Heart right ventricle (tissue), 16 donors: ENCODE data around the gene ASIC3. TPM values are rescaled to one million over a fixed set of nuclear protein-coding genes. Genes with fewer than 3 reads are reported as not detected.

Source experiments
- ATAC-seq, 8 donors: fragments of 200-7000 bp; cut with Tn5 transposase; one replicate each; pipeline ENCODE4 v1.9.1; 2020; ENCODE audit warnings: mild to moderate bottlenecking in 8 of 8, moderate library complexity in 8 of 8, moderate number of reproducible peaks in 1 of 8
- DNase-seq, 2 donors: peaks; one replicate each; pipeline ENCODE4 v3.0.0-alpha.2; 2020
- H3K27ac ChIP-seq, 10 donors: fragments of 200-600 bp; sonication (generic) in 2 of 10; one replicate each; pipeline versions ENCODE4 v1.5.0 to v1.8.0; 2020 to 2022; ENCODE audit warnings: mild to moderate bottlenecking in 3 of 10
- H3K27me3 ChIP-seq, 7 donors: fragments of 200-600 bp; one replicate each; pipeline ENCODE4 v1.8.0; 2021 to 2022; ENCODE audit warnings: mild to moderate bottlenecking in 2 of 7
- H3K36me3 ChIP-seq, 9 donors: fragments of 200-600 bp; sonication (generic) in 1 of 9; one replicate each; pipeline versions ENCODE4 v1.5.0 to v1.8.0; 2020 to 2022; ENCODE audit warnings: mild to moderate bottlenecking in 2 of 9
- H3K4me1 ChIP-seq, 9 donors: fragments of 200-600 bp; sonication (generic) in 1 of 9; one replicate each; pipeline versions ENCODE4 v1.5.0 to v1.8.0; 2020 to 2022; ENCODE audit warnings: mild to moderate bottlenecking in 4 of 9
- H3K4me3 ChIP-seq, 10 donors: fragments of 200-600 bp; sonication (generic) in 2 of 10; one replicate each; pipeline versions ENCODE4 v1.5.0 to v1.8.0; 2020 to 2022; ENCODE audit warnings: mild to moderate bottlenecking in 7 of 10, moderate library complexity in 2 of 10
- H3K9me3 ChIP-seq, 11 donors: fragments of 200-600 bp in 10 of 11; sonication (generic) in 2 of 11; one replicate each; pipeline versions ENCODE4 v1.5.0 to v1.8.0; 2013 to 2022; ENCODE audit warnings: mild to moderate bottlenecking in 2 of 11, control low read depth in 1 of 11, moderate library complexity in 1 of 11
- WGBS, 2 donors: extraction: QIAGEN DNeasy Blood & Tissue Kit; methylation state at CpG; one replicate each; pipeline ENCODE4 v1.1.7; 2013; ENCODE audit warnings: inconsistent platforms in 1 of 2; 5-methylcytosine and 5-hydroxymethylcytosine counted together
- intact Hi-C, 10 donors: fragments of 100-400 bp; cut with DNase I; formaldehyde crosslinking; loops; one replicate each; pipeline versions ENCODE4 v1.11.1 to v1.14.2; 2022
- polyA plus RNA-seq, 2 donors: library from polyadenylated mRNA; stranded (reverse); fragments of 200-250 nt; gene quantifications; one replicate each; pipeline ENCODE4 v1.2.3, GENCODE V29; 2013
- total RNA-seq, 10 donors: library from RNA; stranded (reverse); fragmentation: NEBNext Ultra II Directional in 3 of 10; extraction: Animal tissue kit (Norgen Biotek cat#: 25700) in 3 of 10; gene quantifications; one replicate each; pipeline versions ENCODE4 v1.2.1 to v1.2.4, GENCODE V29; 2021 to 2023
- TF ChIP-seq, protein P1 (sequence below), 9 donors: fragments of 200-600 bp; sonication (generic) in 2 of 9; IDR thresholded peaks; one replicate each; pipeline versions ENCODE4 v1.5.0 to v1.8.0; 2021 to 2022; ENCODE audit warnings: antibody characterized with exemption in 9 of 9, mild to moderate bottlenecking in 5 of 9, moderate library complexity in 1 of 9
- donor health status: Arrhythmogenic right ventricular cardiomyopathy.
- donor health status: ischemic (EF 13 %, LVEDD 7.1; RV severe dilation, severe dysfunction).
- donor health status: healthy with polysubstance abuse.
- donor health status: DM: no; HTN: yes; CAD: no.
- donor health status: DM: no; HTN: no; CAD: no.
- donor health status: ischemic (EF 25% LVEDD 6.9; RV normal size, moderate dysfunction).
- donor health status: ischemic (EF 25% LVEDD 5.7; RV mildly dilated, moderate dysfunction).
- donor health status: healthy.
- donor health status: DM: yes; HTN: yes; CAD: no.
- donor health status: Ischemic cardiomyopathy.
- donor health status: ischemic (EF 35%, LVEDD 5.7; RV mildly dilated, moderate dysfunction).
- donor health status: nonischemic (EF 11% LVEDD 7.7; RV severe dilation, severe dysfunction).
- donor health status: DM: yes; HTN: yes; CAD: no.
- donor health status: PGD.
- donor health status: ischemic (EF 29% LVEDD 5.4; RV normal size, mild dysfunction).
- donor health status: nonischemic (EF 23%, LVEDD 6.1; RV moderate dilation, normal function).

Gene ASIC3
- total and polyA plus RNA-seq, 12 donors: 3.2 to 38.8 (median 5.6) TPM

DNA sequence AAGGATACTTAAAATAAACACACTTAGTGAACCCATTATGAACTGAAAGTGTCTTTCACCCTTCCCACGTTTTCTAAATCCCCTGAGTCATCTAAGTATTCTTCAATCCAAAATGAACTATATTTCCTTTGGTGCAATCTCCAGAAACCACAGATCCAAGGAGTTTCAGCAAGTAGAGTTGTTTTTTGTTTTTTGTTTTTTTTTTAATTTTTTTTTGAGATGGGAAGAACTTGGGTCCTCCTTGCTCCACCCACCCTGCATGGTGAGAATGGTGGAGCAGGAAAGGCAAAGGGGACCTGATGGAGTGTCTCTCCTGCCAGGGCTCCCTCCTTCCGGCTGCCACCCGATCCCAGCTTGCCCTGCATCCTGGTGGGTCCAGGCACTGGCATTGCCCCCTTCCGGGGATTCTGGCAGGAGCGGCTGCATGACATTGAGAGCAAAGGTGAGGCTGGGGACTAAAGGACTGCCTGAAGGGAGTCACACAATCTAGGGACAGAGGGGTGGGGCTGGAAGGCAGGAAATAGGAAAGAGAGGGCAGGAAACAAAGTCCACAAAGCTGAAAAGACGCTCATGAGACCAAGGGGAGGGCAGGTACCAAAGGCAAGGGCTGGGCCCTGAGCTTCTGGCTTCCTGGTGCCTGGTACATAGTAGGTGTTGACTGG is 36.2 kb upstream of the ASIC3 start:
- intact Hi-C loops: loop anchor here in 2 of 10 donors (10.0 kb wide), 2 partner anchors 47 to 117 kb away; no protein-coding TSS in a partner anchor
- WGBS, 2 donors: 67 to 77% methylated on average over 6 of the region's 6 CpGs
- peaks cover 0 to 23% (median 0%) of the 10 kb centered on the region in 9 donors for H3K36me3 ChIP-seq
- TF ChIP-seq, protein P1, sequence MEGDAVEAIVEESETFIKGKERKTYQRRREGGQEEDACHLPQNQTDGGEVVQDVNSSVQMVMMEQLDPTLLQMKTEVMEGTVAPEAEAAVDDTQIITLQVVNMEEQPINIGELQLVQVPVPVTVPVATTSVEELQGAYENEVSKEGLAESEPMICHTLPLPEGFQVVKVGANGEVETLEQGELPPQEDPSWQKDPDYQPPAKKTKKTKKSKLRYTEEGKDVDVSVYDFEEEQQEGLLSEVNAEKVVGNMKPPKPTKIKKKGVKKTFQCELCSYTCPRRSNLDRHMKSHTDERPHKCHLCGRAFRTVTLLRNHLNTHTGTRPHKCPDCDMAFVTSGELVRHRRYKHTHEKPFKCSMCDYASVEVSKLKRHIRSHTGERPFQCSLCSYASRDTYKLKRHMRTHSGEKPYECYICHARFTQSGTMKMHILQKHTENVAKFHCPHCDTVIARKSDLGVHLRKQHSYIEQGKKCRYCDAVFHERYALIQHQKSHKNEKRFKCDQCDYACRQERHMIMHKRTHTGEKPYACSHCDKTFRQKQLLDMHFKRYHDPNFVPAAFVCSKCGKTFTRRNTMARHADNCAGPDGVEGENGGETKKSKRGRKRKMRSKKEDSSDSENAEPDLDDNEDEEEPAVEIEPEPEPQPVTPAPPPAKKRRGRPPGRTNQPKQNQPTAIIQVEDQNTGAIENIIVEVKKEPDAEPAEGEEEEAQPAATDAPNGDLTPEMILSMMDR (IDR thresholded peaks at IDR 0.05): no peak
- DNase-seq (no peak), ATAC-seq (no peak)
- H3K27ac ChIP-seq: peak overlapping the region in 1 of 10 donors; percentile 26
- H3K27me3 ChIP-seq: peaks cover 0 to 19% (median 8%) of the 10 kb centered on the region in 7 donors
- H3K9me3 ChIP-seq: no peaks in the 10 kb centered on the region
- peaks cover 5 to 75% (median 47%) of the 10 kb centered on the region in 9 donors for H3K4me1 ChIP-seq
- H3K4me3 ChIP-seq: no peak overlapping the region

DNA sequence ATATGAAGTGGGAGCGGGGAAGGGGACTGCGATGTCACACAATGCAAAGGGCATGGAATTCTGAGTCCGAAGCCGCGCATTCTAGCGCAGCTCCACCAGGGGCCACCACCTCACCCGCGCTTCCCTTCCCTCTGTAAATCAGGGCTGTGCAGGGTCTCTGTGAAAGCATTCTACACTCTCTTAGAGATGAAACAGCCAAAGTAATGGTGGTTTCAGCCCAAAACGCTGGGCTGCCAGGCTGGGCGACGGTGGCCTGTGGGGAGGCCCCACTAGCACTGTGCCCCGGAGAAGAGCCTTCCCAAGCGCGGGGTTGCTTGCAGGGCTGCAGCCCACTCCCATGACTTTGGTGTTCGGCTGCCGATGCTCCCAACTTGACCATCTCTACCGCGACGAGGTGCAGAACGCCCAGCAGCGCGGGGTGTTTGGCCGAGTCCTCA is 35.4 kb upstream of the ASIC3 start:
- peak overlapping the region in 6 of 10 donors; percentile 11 to 46 (median 30) for H3K4me3 ChIP-seq

DNA sequence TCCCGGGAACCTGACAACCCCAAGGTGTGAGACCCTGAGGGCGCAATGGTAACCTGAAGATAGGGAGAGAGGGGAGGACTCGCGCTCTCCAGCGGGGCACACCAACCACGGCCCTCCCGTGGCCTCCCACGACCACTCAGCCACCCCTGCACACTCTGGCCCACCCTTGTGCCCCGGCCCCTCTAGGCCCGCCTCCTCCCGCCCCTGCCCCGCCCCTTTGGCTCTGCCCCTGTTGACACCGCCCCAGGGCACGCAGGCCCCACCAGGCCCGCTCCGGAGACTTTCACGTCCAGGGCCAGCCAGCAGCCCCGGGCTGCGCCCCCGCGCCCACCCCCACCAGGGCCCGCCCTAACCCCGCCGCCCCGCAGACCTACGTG is 35.0 kb upstream of the ASIC3 start:
- Histone ChIP-seq H3K4me1 (peaks cover 7 to 74% (median 43%) of the 10 kb centered on the region in 9 donors), H3K27me3 (peaks cover 0 to 30% (median 19%) of the 10 kb centered on the region in 7 donors), H3K9me3 (no peaks in the 10 kb centered on the region), H3K4me3 (peak overlapping the region in 9 of 10 donors; percentile 11 to 47 (median 36)), H3K27ac (no peak overlapping the region), H3K36me3 (peaks cover 0 to 23% (median 0%) of the 10 kb centered on the region in 9 donors)
- TF ChIP-seq, protein P1 (IDR thresholded peaks at IDR 0.05): no peak
- intact Hi-C loops: loop anchor here in 2 of 10 donors (1.0 to 10.0 kb wide), 3 partner anchors 49 to 119 kb away; no protein-coding TSS in a partner anchor
- ATAC-seq: peak in 2 of 8 donors; percentile 4
- 19 to 33% methylated on average over 21 to 26 of the region's 26 CpGs for WGBS, 2 donors
- DNase-seq: no peak

More for the DNA sequence above, 35.4 kb upstream of the ASIC3 start:
- TF ChIP-seq, protein P1 (IDR thresholded peaks at IDR 0.05): peak in 8 of 9 donors; percentile 25 to 56 (median 44)
- ATAC-seq (peak in 2 of 8 donors; percentile 8 to 15), DNase-seq (no peak)
- H3K27me3 ChIP-seq: peaks cover 0 to 26% (median 16%) of the 10 kb centered on the region in 7 donors
- peak overlapping the region in 1 of 10 donors; percentile 20 for H3K27ac ChIP-seq
- intact Hi-C loops: loop anchor here in 2 of 10 donors (1.0 to 10.0 kb wide), 3 partner anchors 48 to 118 kb away; no protein-coding TSS in a partner anchor
- WGBS, 2 donors: 38 to 40% methylated on average over 23 of the region's 23 CpGs
- H3K4me1 ChIP-seq: peaks cover 3 to 74% (median 43%) of the 10 kb centered on the region in 9 donors
- no peaks in the 10 kb centered on the region for H3K9me3 ChIP-seq
- H3K36me3 ChIP-seq: peaks cover 0 to 23% (median 0%) of the 10 kb centered on the region in 9 donors

DNA sequence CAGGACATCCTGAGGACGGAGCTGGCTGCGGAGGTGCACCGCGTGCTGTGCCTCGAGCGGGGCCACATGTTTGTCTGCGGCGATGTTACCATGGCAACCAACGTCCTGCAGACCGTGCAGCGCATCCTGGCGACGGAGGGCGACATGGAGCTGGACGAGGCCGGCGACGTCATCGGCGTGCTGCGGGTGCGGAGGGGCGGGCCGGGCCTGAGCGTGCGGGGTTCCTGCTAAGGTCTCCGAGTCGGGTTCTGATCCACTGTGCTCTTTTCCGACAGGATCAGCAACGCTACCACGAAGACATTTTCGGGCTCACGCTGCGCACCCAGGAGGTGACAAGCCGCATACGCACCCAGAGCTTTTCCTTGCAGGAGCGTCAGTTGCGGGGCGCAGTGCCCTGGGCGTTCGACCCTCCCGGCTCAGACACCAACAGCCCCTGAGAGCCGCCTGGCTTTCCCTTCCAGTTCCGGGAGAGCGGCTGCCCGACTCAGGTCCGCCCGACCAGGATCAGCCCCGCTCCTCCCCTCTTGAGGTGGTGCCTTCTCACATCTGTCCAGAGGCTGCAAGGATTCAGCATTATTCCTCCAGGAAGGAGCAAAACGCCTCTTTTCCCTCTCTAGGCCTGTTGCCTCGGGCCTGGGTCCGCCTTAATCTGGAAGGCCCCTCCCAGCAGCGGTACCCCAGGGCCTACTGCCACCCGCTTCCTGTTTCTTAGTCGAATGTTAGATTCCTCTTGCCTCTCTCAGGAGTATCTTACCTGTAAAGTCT is 34.4 kb upstream of the ASIC3 start:
- Histone ChIP-seq H3K36me3 (peaks cover 0 to 23% (median 0%) of the 10 kb centered on the region in 9 donors), H3K27ac (peak overlapping the region in 2 of 10 donors; percentile 28 to 73), H3K4me1 (peaks cover 9 to 74% (median 42%) of the 10 kb centered on the region in 9 donors), H3K9me3 (no peaks in the 10 kb centered on the region), H3K27me3 (peaks cover 0 to 35% (median 24%) of the 10 kb centered on the region in 7 donors), H3K4me3 (peak overlapping the region in 9 of 10 donors; percentile 11 to 47 (median 36))
- DNase-seq (peak; percentile 62 to 68), ATAC-seq (peak in 5 of 8 donors; percentile 2 to 26 (median 9))
- intact Hi-C loops: loop anchor here in 2 of 10 donors (1.0 to 10.0 kb wide), 3 partner anchors 49 to 119 kb away; no protein-coding TSS in a partner anchor
- TF ChIP-seq, protein P1 (IDR thresholded peaks at IDR 0.05): peak in 1 of 9 donors; percentile 16
- 35 to 38% methylated on average over 55 of the region's 55 CpGs for WGBS, 2 donors
